GM12872 (cell line): ENCODE data around the gene SLCO4A1.

Experiments
- TF ChIP-seq, protein P1 (sequence below): IDR thresholded peaks from 3 replicates; pipeline ENCODE4 v1.5.1; 2011; ENCODE audit warnings: low read depth, mild to moderate bottlenecking, low read length, moderate library complexity; ENCODE audit not compliant: insufficient read depth

Gene SLCO4A1

DNA sequence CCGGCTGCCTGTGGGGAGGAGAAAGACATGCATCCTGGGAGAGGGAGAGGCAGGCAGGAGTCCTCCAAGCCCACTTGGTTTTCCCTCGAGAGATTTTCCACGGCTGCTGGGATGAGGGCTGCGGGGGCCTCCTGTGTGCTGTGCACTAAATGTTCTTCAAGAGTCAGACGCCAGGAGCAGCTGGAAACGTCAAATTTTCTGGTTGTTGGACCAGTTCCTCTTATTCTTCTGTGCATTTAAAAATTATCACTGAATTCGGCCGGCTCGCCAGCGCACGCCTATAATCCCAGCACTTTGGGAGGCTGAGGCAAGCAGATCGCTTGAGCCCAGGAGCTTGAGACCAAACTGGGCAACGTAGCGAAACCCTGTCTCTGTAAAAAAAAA lies 33.6 kb downstream of the SLCO4A1 start:
- TF ChIP-seq, protein P1, sequence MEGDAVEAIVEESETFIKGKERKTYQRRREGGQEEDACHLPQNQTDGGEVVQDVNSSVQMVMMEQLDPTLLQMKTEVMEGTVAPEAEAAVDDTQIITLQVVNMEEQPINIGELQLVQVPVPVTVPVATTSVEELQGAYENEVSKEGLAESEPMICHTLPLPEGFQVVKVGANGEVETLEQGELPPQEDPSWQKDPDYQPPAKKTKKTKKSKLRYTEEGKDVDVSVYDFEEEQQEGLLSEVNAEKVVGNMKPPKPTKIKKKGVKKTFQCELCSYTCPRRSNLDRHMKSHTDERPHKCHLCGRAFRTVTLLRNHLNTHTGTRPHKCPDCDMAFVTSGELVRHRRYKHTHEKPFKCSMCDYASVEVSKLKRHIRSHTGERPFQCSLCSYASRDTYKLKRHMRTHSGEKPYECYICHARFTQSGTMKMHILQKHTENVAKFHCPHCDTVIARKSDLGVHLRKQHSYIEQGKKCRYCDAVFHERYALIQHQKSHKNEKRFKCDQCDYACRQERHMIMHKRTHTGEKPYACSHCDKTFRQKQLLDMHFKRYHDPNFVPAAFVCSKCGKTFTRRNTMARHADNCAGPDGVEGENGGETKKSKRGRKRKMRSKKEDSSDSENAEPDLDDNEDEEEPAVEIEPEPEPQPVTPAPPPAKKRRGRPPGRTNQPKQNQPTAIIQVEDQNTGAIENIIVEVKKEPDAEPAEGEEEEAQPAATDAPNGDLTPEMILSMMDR, result no peak

DNA sequence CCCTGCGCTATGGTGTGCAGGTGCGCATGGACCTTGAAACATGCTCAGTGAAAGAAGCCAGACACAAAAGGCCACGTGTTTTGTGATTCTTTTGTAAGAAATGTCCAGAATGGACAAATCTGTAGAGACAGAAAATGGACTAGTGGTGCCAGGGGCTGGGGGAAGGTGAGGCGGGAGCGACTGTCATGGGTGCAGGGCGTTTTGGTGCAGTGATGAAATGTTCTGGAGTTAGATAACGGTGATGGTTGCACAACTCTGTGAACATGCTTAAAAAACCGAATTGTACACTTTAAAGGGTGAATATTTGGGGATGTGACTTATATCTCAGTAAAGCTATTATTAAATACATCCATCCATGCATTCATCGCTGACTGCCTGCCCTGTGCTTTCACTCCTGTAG lies 34.7 kb downstream of the SLCO4A1 start:
- TF ChIP-seq, protein P1, result no peak

DNA sequence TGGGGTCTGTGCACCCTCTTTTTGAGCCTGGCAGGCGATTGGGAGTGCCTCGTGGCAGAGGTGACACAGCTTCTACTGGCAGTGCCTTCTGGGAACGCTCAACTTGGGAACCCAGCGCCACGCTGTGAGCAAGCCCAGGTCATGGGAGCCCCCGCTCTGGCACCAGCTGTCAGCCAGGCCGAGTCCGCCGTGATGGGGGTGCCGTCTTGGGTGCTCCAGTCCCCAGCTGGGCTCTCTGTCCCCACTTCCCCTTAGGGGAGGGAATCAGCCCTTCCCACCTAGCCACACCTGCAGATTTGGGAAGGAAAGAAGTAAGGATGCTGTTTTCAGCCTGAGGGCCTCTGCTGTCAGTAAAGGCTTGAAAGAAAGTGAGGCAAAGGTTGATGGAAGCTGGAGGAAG lies 35.4 kb downstream of the SLCO4A1 start:
- TF ChIP-seq, protein P1, result no peak

DNA sequence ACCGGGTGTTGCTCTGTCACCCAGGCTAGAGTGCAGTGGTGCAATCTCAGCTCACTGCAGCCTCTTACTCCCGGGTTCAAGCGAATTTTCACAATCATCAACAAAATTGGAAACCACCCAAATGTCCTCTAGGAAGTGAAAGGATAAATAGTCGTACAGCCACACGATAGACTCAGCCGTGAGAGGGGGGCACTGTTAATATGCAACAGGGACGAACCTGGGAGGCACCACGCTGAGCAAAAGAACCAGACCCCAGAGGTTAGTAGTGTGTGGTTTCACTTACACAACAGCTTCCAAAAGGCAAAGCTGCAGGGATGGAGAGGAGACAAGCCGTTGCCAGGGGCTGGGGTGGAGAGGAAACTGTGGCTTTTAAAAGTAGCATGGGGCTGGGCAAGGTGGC lies 36.2 kb downstream of the SLCO4A1 start:
- TF ChIP-seq, protein P1, result no peak

DNA sequence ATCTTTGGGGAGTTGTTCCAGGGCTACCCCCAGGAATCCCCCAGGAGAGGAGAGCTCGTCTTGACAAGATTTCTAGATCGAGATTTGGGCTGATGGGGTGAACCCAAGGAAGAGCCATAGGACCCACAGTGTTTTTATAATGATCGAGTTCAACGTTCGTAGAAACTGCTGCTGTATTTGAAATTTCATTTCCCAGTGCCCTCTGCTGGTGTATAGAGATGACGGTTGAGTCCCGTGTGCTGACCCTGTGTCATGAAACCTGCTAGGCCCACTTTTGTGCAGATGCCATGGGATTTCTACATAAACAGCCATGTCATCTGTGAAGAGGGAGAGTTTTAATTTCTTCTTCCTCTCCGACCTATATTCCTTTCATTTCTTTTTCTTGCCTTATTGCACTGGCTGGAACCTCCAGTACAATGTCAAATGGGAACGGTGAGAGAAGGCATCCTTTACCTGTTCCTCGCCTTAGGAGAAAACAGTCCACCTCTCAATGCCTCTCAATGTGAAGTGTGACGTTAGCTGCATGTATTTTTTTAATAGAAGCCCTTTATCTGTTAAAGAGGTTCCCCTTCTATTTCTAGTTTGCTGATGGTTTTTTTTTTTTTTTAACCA lies 37.8 kb downstream of the SLCO4A1 start:
- TF ChIP-seq, protein P1, result no peak

DNA sequence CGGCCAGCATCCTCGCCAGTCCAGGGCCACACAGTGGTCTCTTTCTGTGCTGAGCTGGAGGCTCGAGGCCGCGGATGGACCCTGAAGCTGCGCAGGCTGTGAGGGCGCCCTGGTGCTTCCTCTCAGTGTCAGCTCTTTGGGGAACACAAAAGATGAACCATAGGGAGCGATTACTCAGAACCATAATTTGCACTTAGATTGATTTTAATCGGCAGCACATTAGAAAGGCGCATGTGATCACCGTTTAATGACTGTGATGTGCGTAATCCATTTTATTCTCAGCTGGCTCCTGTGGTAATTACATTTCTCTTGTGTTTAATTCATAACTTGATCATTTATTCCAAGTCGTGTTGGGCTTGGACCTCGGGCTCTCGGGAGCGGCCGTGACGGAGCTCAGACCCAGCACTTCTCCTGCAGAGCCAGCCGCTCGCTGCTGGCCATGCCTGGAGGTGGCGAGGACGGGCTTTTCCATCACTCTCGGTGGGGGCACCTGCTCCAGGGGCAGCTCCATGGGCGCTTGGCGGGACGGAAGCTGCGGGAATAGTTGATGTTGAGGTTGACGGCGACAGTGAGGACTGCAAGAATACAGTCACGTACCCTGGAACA lies 40.7 kb downstream of the SLCO4A1 start:
- TF ChIP-seq, protein P1, result no peak

DNA sequence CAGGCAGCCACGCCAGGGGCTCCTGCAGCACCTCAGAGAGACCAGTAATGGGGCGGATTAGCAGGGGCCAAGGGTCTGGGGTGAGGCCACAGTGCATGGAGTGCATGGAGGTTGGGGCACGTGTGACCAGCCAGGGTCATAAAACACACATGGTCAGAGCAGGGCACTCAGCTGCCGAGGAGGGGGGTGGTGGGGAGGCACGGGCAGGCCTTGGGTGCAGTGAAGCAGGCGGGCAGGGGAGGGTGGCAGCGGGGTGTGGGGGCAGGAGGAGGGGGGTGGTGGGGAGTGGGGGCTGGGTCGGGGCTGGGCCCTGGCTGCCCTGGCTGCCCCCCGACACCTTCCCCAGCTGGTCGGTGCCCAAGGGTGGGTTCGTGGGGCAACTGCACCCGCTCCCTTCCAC lies 42.7 kb downstream of the SLCO4A1 start:
- TF ChIP-seq, protein P1, result no peak
